HG03139 (cell line): ENCODE data around the gene DIRAS1.

Source experiments
- ATAC-seq: cut with Tn5 transposase; IDR thresholded peaks from one replicate; pipeline ENCODE4 v1.9.1; 2021; ENCODE audit not compliant: unreplicated experiment

DIRAS1 gene

DNA sequence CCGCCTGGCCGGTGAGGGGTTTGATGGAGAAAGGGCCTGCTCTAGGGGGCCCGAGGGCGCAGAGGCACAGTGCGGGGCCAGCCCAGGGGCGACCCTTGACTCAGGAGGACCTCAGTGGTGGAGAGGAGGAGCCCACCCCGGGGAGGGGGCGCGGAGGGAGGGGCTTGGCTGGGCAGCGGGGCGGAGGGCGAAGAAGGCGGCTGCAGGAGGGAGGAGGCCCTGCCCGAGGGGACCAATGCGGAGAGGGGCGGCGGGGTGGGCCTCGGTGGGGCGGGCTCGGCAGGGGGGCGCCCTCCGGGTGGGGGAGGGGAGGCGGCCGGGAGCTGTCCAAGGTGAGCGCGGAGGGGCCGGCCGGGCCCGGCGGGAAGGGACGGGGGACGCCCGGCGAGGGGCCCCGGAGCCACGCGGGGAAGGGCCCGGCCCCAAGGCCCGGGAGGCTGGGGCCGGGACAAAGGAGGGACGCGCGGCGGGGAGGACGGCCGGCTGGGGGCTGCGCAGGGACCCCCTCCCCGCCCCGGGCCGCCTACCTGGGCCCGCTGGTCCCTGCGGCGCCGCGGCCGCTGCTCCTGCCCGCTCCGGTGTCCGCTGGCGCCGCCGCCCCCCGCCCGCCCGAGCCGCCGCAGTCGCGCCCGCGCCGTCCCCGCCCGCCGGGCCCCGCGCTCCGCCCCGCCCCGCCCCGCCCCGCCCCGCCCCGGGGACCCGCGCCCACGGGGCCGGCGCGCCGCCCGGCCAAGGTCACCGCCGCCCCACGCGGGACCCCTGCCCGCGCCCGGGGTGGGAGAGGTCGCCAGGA is at the start of gene DIRAS1:
DIRAS1 (minus strand) TSS at position 596 of the 793 bp plus-strand sequence. CDS start 3,566 bp downstream, outside the sequence.
- ATAC-seq = no peak

DNA sequence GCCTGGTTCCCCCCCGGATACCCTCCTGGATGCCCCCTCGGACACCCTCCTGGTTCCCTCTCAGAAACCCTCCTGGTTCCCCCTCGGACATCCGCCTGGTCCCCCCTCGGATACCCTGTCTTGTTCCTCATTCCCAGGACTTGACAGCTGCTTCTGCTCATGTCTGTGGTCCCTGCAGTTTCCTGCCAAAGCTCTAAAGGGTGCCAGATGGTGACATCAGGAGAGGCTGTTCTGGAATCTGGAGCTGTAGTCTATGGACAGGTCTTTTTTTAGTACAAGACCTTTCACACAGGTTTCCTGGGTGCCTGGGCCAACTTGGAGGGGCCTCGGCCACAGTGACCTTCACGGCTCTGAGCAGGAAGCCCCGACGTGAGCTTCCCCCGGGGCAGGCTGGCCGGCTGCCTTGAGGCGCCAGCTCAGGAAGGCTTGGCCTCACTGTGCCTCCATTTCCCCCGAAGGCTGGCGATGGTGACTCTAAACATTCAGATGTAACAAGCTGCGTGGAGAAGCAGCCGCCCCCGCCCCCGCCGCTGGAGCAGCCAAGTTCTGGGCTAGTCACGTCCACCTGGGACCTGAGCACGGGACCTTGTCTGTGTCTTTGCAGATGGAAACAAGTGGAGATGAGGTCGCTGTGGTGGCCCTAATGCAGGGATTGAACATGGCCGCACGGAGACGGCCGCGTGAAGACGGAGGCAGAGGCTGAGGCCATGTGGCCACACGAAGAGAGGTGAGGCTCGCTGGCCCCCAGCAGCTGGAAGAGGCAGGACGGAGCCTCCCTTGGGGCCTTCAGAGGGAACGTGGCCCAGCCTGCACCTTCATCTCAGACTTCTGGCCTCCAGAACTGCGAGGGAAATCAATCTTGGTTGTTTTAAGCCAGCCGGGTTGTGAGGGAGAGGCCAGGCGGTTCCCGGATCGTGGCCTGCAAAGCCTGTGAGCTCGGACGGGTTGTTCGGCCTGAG is 49.2 kb upstream of the DIRAS1 start:
- ATAC-seq = no peak

DNA sequence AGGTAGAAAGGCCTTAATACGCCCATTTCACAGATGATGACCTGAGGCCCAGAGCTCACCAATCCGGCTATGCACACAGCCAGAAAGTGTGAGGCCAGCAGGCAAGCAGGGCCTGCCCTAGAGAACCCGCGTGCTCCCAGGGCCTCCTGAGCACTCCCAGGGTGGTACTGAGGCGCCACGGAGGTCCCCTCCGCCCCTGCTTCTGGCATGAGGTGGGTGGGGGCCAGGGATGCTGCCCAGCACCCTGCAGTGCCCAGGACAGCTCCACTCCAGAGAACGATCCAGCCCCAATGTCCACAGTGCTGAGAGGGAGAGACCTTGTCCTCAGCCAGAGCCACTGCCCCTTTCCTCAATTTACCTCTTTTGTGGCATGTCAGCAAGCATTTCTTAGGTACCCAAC is 48.0 kb upstream of the DIRAS1 start:
- ATAC-seq = no peak

- no peak for ATAC-seq
These were observed 47.4 kb upstream of the DIRAS1 start for GRCh38 chr19:2768365-2769132.

DNA sequence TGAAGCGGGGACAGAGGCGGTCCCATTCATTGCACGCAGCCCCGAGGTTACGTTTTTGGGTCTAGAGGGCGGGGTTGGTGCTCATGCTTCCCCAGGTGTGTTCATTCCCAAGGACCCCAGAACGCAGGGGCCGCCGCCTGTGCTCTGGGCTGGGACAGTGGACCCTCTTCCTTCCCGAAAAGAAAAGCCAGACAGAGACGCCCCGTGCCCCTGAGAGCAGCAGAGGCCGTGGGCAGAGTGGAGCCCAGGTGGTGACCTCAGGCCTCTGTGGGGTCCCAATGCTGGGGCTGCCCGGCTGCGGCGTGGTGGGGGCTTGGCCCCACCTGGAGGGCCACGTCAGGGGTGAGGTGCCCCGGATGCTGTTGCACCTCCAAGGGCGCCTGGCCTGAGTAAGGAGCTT is 46.5 kb upstream of the DIRAS1 start:
- no peak for ATAC-seq

DNA sequence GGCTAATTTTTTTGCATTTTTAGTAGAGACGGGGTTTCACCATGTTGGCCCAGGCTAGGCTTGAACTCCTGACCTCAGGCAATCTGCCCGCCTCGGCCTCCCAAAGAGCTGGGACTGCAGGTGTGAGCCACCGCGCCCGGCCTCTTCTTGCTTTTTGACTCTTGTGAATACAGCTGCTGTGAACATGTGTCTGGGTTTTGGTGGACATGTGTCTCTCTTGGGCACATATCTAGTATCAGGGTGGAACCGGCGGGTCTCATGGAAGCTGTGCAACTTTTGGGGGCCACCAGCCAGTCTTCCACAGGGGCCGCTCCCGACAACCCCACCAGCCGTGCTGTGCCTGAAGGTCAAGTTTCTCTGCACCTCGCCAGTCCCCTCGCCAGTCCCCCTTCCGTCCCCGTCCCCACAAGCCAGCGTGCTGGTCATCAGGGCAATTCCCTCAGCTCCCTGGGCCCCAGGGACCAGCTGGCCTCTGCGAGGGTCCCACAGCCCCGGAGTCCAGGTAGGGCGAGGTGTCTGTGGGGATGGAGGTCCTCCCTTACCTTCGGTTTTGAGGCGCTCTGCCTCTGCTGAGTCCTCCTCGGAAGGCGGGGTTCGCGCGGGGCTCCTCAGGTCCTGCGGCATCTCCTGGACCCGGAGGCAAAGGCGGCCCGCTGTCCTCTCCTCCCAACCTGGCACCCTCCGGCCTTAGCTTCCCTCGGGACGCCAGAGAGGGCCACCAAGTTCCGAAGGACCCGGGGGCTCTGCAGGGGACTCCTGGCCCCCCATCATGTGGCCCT is 45.6 kb upstream of the DIRAS1 start:
- ATAC-seq = no peak

GRCh38 chr19:2765376-2765775 is 44.2 kb upstream of the DIRAS1 start:
- no peak for ATAC-seq

- no peak for ATAC-seq
These were observed 43.8 kb upstream of the DIRAS1 start for GRCh38 chr19:2764945-2765344.

GRCh38 chr19:2763687-2764086 is 42.5 kb upstream of the DIRAS1 start:
- no peak for ATAC-seq

DNA sequence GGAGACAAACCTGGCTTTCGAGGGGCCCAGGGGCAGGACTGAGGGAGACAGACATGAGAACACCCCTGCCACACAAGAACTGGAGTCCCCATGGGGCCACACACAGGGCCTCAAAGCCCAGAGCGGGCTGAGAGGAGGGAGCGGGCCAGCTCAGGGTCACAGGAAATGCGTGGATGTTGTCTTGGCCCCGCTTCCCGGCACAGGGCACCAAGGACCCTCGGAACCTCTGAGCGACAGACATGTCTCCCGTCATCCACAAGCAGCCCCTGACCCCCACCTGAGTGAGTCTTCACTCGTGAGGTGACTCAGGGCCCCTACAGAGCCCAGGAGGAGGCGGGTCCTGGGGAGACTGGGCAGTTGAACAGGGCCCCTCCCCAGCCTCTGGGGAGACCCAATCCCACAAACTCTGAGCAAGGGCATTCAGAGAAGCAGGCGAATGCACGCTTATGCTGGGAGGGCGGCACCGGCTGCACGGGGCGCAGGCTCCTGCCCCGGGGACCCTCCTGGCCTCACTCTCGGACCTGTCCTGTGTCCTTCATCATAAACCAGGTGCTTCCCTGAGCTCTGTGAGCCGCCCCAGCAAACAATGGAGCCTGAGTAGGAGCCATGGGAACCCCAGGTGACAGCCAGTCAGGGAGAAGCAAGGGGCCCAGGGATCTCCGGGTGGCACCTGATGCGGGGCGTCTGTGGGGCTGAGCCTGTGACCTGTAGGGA is 41.8 kb upstream of the DIRAS1 start:
- ATAC-seq = no peak

- no peak for ATAC-seq
These were observed 41.0 kb upstream of the DIRAS1 start for GRCh38 chr19:2761876-2762782.

- ATAC-seq = no peak
These were observed 40.1 kb upstream of the DIRAS1 start for GRCh38 chr19:2761309-2761677.

DNA sequence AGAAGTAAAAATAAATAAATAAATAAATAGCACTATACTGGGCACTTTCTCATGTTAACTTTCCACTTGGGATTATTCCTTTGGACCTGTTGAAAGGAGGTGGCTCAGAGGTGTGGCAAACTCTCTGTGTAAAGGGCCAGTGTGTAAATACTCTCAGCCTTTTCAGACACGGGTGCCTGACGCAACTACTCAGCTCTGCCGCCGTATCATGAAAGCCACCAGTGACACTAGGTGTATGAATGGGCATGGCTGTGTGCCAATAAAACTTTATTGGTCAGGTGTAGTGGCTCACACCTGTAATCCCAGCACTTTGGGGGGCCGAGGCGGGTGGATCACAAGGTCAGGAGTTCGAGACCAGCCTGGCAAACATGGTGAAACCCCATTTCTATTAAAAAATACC is 38.8 kb upstream of the DIRAS1 start:
- no peak for ATAC-seq

GRCh38 chr19:2759362-2759761 is 38.2 kb upstream of the DIRAS1 start:
- ATAC-seq = no peak

GRCh38 chr19:2758601-2759313 is 37.6 kb upstream of the DIRAS1 start:
- ATAC-seq = no peak

GRCh38 chr19:2756921-2757881 is 36.0 kb upstream of the DIRAS1 start:
- no peak for ATAC-seq

DNA sequence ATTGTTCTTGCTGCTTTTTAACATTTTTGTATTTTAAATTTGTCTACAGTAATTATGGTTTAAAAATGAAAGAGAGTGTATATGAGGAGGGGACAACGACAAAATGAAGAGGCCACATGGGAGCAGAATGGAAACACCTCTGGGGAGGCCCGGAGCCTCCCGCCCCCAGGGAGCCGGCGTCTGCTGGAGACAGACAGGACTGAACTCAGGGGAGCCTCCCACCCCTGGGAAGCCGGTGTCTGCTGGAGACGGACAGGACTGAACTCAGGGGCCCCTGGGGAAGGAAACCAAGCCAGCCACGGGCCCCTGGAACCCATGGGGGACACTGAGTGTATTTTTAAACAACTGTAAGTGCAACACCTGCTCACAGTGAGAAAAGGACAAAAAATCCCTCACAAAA is 35.3 kb upstream of the DIRAS1 start:
- no peak for ATAC-seq
